ENCODE data around the gene ATP8A2. TPM values are rescaled to one million over a fixed set of nuclear protein-coding genes. Genes with fewer than 3 reads are reported as not detected.

The ATP8A2 gene
- total RNA-seq, 1 donor from 2014 or later, result 1.9 TPM

DNA sequence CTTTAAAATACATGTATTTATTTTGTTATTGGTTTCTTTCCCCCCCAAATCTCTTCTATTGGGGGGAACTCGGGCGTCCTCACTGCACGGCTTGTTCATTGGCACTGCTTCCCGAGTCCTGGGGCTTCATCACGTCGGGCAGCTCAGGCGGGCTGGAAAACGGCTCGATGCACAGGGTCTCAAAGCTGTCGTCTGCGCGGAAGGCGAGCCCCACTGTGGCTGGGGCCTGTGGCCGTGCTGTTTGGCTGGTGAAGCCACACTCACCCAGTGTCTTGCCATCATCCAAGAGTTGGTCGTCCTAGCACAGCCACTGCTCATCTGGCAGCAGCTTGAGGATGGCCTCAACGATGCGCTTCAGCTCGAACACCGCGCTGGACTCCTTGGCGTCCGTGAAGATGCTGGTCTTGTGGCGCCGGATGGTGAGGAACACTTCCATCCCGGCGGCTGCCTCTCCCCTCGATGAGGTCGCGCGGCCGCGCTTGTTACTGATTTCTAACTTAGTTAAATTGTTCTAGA lies 6.0 kb upstream of the ATP8A2 start:
- Histone ChIP-seq H3K27me3 (peaks cover 9% of the 10 kb centered on the region), H3K9me3 (no peaks in the 10 kb centered on the region), H3K36me3 (no peaks in the 10 kb centered on the region), H3K27ac (no peak overlapping the region), H3K4me1 (no peaks in the 10 kb centered on the region), H3K4me3 (no peak overlapping the region)
- ATAC-seq (no peak), DNase-seq (no peak)
- intact Hi-C loops (cut with DNase I), result no loop called here
- TF ChIP-seq, protein P1, sequence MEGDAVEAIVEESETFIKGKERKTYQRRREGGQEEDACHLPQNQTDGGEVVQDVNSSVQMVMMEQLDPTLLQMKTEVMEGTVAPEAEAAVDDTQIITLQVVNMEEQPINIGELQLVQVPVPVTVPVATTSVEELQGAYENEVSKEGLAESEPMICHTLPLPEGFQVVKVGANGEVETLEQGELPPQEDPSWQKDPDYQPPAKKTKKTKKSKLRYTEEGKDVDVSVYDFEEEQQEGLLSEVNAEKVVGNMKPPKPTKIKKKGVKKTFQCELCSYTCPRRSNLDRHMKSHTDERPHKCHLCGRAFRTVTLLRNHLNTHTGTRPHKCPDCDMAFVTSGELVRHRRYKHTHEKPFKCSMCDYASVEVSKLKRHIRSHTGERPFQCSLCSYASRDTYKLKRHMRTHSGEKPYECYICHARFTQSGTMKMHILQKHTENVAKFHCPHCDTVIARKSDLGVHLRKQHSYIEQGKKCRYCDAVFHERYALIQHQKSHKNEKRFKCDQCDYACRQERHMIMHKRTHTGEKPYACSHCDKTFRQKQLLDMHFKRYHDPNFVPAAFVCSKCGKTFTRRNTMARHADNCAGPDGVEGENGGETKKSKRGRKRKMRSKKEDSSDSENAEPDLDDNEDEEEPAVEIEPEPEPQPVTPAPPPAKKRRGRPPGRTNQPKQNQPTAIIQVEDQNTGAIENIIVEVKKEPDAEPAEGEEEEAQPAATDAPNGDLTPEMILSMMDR (IDR thresholded peaks at IDR 0.05), result no peak

DNA sequence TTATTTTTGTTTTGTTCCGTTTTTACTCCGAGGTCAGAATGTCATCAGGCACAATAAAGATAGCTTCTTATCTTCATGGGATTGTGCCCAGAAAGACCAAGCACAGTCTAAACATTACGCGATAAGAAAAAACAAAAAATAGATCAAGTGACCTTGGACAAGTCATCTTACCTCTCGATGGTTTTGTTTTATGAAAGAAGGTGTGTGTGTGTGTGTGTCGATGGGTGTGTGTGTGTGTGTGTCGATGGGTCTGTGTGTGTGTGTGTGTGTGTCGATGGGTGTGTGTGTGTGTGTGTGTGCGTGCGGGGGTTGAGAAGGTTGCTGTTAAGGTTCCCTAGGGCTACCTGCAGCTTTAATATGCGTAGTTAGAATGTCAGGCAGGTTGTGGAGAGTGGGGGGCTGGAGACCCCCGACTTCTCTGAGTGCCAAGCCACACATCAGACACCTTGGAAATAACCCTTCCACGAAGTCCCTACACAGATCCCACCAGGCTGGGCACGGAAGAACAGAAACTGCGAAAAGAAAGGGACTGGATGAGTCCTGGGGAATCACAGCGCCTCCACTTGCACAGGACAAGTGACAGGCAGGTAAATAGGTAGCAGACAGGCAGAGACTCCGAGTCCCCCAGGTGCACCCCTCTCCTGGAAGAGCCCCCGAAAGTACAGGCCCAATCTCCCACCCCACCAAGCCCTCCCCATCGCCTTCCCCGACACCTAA lies 458 bp upstream of the ATP8A2 start:
- Histone ChIP-seq H3K36me3 (no peaks in the 10 kb centered on the region), H3K4me1 (no peaks in the 10 kb centered on the region), H3K27me3 (peaks cover 59% of the 10 kb centered on the region), H3K27ac (no peak overlapping the region), H3K4me3 (no peak overlapping the region), H3K9me3 (no peaks in the 10 kb centered on the region)
- intact Hi-C loops (cut with DNase I), result no loop called here
- TF ChIP-seq, protein P1 (IDR thresholded peaks at IDR 0.05), result no peak
- ATAC-seq (no peak), DNase-seq (no peak)

DNA sequence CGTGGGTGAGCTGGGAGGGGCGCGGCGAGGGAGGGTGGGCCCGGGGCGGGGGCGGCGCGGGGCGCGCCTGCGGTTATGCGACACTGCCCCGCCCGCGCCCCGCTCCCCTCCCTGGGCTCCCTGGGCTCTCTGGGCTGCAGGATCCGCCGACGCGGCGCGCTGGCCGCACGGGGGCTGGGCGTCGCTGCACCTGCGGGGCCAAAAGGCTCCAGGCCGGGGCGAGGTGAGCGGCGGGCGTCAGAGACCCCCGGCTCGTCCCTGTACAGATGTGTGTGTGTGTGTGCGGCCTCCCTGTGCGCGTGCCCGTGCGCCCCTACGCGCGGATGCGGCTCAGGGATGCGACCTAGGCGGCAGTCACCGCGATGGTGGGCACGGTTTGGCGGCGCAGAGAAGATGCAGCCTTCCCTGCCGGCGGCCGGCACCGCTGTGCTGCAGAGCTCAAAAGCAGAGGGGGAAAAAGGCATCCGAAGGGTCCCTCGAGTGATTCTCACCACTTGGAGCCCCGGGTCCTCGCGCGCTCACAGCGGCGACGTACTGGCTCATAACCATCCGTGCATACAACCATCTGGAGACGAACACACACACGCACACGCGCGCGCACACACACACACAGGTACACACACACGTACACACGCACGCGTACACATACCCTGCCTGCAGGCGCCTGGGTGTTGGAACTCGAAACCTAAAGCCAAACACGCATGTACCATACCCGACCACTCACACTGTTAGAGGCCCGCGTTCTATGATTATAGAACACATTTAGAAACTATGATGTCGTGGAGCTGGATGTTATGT lies 709 bp downstream of the ATP8A2 start:
- intact Hi-C loops (cut with DNase I), result no loop called here
- Histone ChIP-seq H3K27ac (no peak overlapping the region), H3K27me3 (peaks cover 59% of the 10 kb centered on the region), H3K4me1 (no peaks in the 10 kb centered on the region), H3K4me3 (peak overlapping the region; percentile 14), H3K36me3 (no peaks in the 10 kb centered on the region), H3K9me3 (no peaks in the 10 kb centered on the region)
- ATAC-seq, result peak; percentile 11
- TF ChIP-seq, protein P1 (IDR thresholded peaks at IDR 0.05), result no peak
- no peak for DNase-seq

DNA sequence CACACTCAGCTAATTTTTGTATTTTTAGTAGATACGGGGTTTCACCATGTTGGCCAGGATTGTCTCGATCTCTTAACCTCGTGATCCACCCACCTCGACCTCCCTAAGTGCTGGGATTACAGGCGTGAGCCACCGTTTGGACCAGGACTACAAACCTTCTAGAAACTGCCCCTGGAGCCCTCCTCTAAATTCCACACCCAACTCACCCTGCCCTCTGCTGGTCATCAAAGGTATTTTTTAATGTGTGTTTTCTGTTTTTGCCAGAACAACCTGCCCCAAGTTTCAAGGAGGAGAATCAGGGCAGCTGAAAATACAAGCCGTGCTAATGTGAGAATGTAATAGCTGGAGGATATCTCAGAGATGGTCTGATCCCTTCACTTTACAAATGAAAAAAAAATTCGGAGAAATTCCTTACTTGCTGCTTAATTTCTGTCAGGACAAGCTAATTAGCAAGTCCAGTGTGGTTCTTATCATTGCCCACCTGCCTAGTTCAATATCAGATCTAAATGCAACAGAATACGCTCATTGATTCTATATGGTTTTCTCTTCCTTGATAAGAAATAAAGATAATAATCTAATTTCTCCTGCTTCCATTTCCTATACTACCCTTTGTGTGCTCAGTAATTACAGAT lies 4.1 kb downstream of the ATP8A2 start:
- no peak overlapping the region for H3K4me3 ChIP-seq
- intact Hi-C loops (cut with DNase I), result no loop called here
- ATAC-seq, result peak; percentile 68
- H3K27me3 ChIP-seq, result peaks cover 49% of the 10 kb centered on the region
- DNase-seq, result no peak
- no peaks in the 10 kb centered on the region for H3K9me3 ChIP-seq
- H3K36me3 ChIP-seq, result no peaks in the 10 kb centered on the region
- TF ChIP-seq, protein P1 (IDR thresholded peaks at IDR 0.05), result peak; percentile 64
- H3K4me1 ChIP-seq, result no peaks in the 10 kb centered on the region
- H3K27ac ChIP-seq, result no peak overlapping the region

DNA sequence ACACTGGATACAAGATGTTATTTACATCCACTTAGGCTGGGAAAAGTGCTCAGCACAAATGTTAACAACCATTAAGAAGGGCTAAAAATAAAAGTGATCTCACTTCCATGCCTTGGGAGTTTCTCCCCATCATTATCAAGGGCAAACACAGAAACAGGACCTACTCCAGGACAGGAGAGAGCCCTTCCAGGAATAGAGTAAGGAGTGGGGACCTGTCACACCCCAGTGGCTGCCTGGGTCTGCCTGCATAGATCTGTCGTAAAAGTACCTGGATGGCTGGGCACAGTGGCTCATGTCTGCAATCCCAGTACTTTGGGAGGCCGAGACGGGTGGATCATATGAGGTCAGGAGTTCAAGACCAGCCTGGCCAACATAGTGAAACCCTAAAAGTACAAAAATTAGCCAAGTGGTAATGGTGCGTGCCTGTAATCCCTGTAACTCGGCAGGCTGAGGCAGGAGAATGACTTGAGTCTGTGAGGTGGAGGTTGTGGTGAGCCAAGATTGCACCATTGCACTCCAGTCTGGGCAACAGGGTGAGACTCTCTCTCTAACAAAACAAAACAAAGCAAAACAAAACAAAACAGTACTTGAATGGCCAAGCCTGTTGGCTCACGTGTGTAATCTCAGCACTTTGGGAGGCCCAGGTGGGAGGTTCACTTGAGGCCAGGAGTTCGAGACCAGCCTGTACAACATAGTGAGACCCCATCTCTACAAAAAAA lies 5.6 kb downstream of the ATP8A2 start:
- TF ChIP-seq, protein P1 (IDR thresholded peaks at IDR 0.05), result no peak
- Histone ChIP-seq H3K9me3 (no peaks in the 10 kb centered on the region), H3K27ac (no peak overlapping the region), H3K4me3 (no peak overlapping the region), H3K36me3 (no peaks in the 10 kb centered on the region), H3K4me1 (no peaks in the 10 kb centered on the region), H3K27me3 (peaks cover 39% of the 10 kb centered on the region)
- peak; percentile 56 for ATAC-seq
- DNase-seq, result no peak
- intact Hi-C loops (cut with DNase I), result no loop called here

All from upper lobe of right lung (tissue), 1 donor.